OCI-LY3 (cell line): ENCODE measurements around the gene CHST1.

Experiments used
- H2AFZ ChIP-seq: fragments of 200-600, 300-600 bp; shearing (Covaris generic); 2 replicates; pipeline ENCODE4 v1.6.0; 2014; ENCODE audit warnings: antibody characterized with exemption, low read depth, low read length
- H3K27ac ChIP-seq: fragments of 200-600, 300-600 bp; sonication (generic); 2 replicates; pipeline ENCODE4 v1.5.1; 2014; ENCODE audit warnings: mild to moderate bottlenecking, low read length, moderate library complexity, mixed read lengths
- H3K27me3 ChIP-seq: fragments of 200-600, 300-600 bp; sonication (generic); 2 replicates; pipeline ENCODE4 v1.6.1; 2014; ENCODE audit warnings: low read depth, low read length, mixed read lengths
- H3K36me3 ChIP-seq: fragments of 200-600, 300-600 bp; sonication (generic); replicated peaks from 2 replicates; pipeline ENCODE3; 2014; ENCODE audit warnings: low read depth, low read length, mixed read lengths
- H3K4me1 ChIP-seq: fragments of 300-600, 200-600 bp; sonication (generic); 2 replicates; pipeline ENCODE4 v1.6.1; 2014; ENCODE audit warnings: low read length, mixed read lengths
- H3K4me2 ChIP-seq: fragments of 200-600, 300-600 bp; sonication (generic); 2 replicates; pipeline ENCODE4 v1.6.1; 2014; ENCODE audit warnings: low read length, mixed read lengths
- H3K4me3 ChIP-seq: fragments of 300-600, 200-600 bp; sonication (generic); 2 replicates; pipeline ENCODE4 v1.5.1; 2014; ENCODE audit warnings: antibody characterized with exemption, mild to moderate bottlenecking, low read length, moderate library complexity
- H3K79me2 ChIP-seq: fragments of 300-600, 200-600 bp; shearing (Covaris generic); 2 replicates; pipeline ENCODE4 v1.6.1; 2014; ENCODE audit warnings: mild to moderate bottlenecking, low read length, mixed read lengths
- H3K9ac ChIP-seq: fragments of 300-600, 200-600 bp; shearing (Covaris generic); 2 replicates; pipeline ENCODE4 v1.6.0; 2014; ENCODE audit warnings: mild to moderate bottlenecking, low read length, moderate library complexity
- H3K9me3 ChIP-seq: fragments of 200-600, 300-600 bp; shearing (Covaris generic); 2 replicates; pipeline ENCODE4 v1.6.1; 2014; ENCODE audit warnings: low read length, mixed read lengths; ENCODE audit not compliant: insufficient read depth
- H4K20me1 ChIP-seq: fragments of 200-600, 300-600 bp; sonication (generic); 2 replicates; pipeline ENCODE4 v1.6.1; 2016; ENCODE audit warnings: low read length, mixed read lengths; ENCODE audit not compliant: insufficient read depth
- EZH2phosphoT487 ChIP-seq: fragments of 200-600 bp; shearing (Covaris generic); IDR thresholded peaks from 2 replicates; pipeline ENCODE4 v1.6.1; 2018; ENCODE audit warnings: antibody characterized with exemption, mixed run types, low read depth
- TF ChIP-seq, protein P1 (sequence below): fragments of 200-600, 300-600 bp; sonication (generic); IDR thresholded peaks from 2 replicates; pipeline ENCODE4 v1.5.1; 2014; ENCODE audit warnings: antibody characterized with exemption, low read length, low read depth

The CHST1 gene

DNA sequence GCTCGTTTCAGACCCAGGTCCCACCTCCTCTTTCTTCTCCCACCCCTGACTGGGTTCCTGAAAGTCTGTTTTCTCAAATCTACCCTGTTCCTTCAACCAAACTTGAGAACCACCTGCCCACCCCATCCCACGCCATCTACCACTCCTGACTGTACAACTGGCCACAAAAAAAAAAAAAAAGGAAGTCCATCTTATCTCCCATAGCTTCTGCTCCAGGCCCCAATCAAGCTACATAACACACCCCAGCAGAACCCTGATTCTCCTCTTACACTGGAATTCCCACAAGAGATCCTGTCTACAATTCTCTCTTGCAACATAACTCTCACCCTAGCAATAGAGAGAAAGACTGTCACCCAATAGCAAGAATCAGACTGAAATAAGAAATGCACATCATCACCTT, 39.2 kb upstream of the CHST1 start:
- H3K4me1 ChIP-seq = no peaks in the 10 kb centered on the region
- H3K36me3 ChIP-seq = no peaks in the 10 kb centered on the region
- no peak overlapping the region for H3K4me2 ChIP-seq
- H3K27ac ChIP-seq = no peak overlapping the region
- no peaks in the 10 kb centered on the region for H3K79me2 ChIP-seq
- H2AFZ ChIP-seq = no peak overlapping the region
- H4K20me1 ChIP-seq = no peaks in the 10 kb centered on the region
- peaks cover 92% of the 10 kb centered on the region for H3K27me3 ChIP-seq
- H3K9me3 ChIP-seq = no peaks in the 10 kb centered on the region
- H3K9ac ChIP-seq = no peak overlapping the region
- TF ChIP-seq, protein P1, sequence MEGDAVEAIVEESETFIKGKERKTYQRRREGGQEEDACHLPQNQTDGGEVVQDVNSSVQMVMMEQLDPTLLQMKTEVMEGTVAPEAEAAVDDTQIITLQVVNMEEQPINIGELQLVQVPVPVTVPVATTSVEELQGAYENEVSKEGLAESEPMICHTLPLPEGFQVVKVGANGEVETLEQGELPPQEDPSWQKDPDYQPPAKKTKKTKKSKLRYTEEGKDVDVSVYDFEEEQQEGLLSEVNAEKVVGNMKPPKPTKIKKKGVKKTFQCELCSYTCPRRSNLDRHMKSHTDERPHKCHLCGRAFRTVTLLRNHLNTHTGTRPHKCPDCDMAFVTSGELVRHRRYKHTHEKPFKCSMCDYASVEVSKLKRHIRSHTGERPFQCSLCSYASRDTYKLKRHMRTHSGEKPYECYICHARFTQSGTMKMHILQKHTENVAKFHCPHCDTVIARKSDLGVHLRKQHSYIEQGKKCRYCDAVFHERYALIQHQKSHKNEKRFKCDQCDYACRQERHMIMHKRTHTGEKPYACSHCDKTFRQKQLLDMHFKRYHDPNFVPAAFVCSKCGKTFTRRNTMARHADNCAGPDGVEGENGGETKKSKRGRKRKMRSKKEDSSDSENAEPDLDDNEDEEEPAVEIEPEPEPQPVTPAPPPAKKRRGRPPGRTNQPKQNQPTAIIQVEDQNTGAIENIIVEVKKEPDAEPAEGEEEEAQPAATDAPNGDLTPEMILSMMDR = no peak
- TF ChIP-seq EZH2phosphoT487 = no peak
- no peak overlapping the region for H3K4me3 ChIP-seq

DNA sequence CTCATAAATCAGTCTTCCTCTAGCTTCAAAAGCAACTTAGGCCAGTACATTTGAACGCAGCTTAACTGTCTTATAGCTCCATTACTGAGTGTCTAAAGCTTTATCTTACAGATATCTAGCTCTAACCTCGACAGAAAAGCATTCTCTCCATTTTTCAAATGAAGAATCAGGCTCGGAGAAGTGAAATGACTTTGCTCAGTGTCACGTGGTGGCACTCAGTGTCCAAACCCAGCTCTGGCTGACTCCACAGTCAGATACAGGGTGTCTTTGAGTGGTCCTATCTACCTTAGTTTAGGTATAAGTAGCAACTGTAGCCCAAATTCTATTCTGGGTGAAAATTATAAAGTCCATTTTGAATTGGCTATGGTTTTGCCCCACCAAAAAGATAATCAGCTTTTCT, 38.7 kb upstream of the CHST1 start:
- Histone ChIP-seq H3K27ac (no peak overlapping the region), H3K4me1 (no peaks in the 10 kb centered on the region), H3K9me3 (no peaks in the 10 kb centered on the region), H3K79me2 (no peaks in the 10 kb centered on the region), H3K4me3 (no peak overlapping the region), H2AFZ (no peak overlapping the region), H4K20me1 (no peaks in the 10 kb centered on the region), H3K4me2 (no peak overlapping the region), H3K9ac (no peak overlapping the region), H3K27me3 (peaks cover 92% of the 10 kb centered on the region), H3K36me3 (no peaks in the 10 kb centered on the region)
- TF ChIP-seq, protein P1 = no peak
- TF ChIP-seq EZH2phosphoT487 = no peak

DNA sequence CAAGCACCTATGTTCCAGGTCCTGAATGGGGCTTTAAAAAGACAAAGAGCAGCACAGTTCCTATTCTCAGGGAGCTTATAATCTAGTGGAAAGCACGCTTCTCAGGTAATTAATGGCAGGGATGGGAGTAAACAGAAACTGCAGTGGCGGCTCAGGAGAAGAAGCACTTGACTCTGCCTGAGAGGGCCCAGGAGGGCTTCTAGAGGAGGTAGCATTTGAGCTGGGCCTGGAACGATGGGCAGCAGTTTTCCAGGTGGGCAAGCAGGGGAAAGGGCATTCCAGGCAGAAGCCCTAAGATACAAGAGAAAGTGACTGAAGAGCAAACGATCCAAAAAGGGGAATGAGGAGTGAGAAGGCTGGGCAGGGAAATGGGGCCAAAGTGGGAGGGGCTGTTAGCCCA, 37.1 kb upstream of the CHST1 start:
- no peak overlapping the region for H2AFZ ChIP-seq
- H3K9ac ChIP-seq = no peak overlapping the region
- TF ChIP-seq EZH2phosphoT487 = no peak
- no peaks in the 10 kb centered on the region for H3K4me1 ChIP-seq
- H3K36me3 ChIP-seq = no peaks in the 10 kb centered on the region
- H3K9me3 ChIP-seq = no peaks in the 10 kb centered on the region
- no peak overlapping the region for H3K4me2 ChIP-seq
- no peaks in the 10 kb centered on the region for H3K79me2 ChIP-seq
- peaks cover 80% of the 10 kb centered on the region for H3K27me3 ChIP-seq
- H3K4me3 ChIP-seq = no peak overlapping the region
- no peak overlapping the region for H3K27ac ChIP-seq
- H4K20me1 ChIP-seq = no peaks in the 10 kb centered on the region

DNA sequence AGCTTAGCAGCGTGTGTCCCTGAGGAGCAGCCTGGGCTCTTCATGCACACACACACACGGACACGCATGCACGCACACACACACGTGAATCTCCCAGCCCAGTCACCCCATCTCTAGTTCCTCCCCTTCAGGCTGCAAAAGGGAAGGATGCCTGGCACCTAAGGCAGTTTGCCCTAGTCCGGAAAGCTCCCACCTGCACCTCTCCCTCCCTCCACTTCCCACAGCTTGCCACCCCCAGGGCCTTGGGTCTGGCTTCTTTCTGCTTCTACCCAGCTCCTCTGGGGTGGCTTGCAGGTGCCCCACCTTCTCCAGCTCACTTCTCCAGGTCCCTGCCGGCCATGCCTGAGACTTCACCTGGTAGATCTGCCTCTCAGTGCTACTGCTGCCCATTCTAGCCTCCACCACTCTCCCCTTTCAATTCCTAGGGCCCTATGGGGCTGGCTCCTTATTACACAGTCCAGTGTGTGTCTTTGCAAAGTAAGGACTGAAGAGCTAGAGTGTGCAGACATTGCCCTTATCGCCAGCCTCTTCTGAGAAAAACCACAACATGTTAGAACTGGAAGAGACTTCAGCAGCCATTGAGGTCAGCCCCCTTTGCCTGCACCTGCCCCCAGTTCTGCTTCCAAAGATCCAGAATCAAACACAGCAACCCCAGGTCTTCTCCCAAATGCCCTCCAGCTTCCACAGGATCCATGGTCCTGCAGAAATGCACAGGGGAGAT, 33.5 kb upstream of the CHST1 start:
- Histone ChIP-seq H3K79me2 (no peaks in the 10 kb centered on the region), H3K27me3 (peaks cover 61% of the 10 kb centered on the region), H2AFZ (no peak overlapping the region), H3K27ac (no peak overlapping the region), H4K20me1 (no peaks in the 10 kb centered on the region), H3K9ac (no peak overlapping the region), H3K4me2 (no peak overlapping the region), H3K4me3 (no peak overlapping the region), H3K9me3 (no peaks in the 10 kb centered on the region), H3K36me3 (no peaks in the 10 kb centered on the region), H3K4me1 (no peaks in the 10 kb centered on the region)
- no peak for TF ChIP-seq EZH2phosphoT487

DNA sequence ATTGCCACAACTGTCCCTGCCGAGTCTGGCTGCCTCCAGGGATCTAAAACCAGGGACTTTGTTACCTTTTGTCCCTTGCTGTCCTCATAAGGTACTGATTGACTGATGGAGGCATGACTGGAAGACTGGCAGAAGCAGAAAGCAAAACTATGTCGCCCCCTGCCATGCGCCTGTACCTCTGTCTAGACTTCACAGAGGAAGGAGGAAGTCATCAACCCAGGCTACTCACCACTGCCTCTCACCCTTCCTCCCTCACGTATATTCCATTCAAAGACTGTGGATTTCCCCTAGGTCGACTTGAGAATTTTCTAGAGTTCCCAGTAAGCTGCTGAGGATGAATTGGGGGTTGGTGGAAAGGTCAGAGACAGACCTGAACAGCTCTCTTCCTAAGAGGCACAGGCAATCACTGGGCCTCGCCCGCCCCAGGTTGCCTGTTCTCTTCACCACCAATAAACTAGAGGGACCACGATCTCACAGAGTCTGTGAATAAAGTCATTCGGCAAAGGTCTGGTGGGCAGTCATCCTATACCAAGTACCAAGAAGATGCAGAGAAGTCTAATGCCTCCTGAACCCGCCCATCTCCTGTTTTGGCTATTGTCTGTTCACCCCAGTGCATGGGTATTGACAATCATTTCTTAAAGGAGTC, 27.5 kb upstream of the CHST1 start:
- no peaks in the 10 kb centered on the region for H3K79me2 ChIP-seq
- no peaks in the 10 kb centered on the region for H3K4me1 ChIP-seq
- no peaks in the 10 kb centered on the region for H3K9me3 ChIP-seq
- H2AFZ ChIP-seq = no peak overlapping the region
- no peak overlapping the region for H3K9ac ChIP-seq
- H3K4me2 ChIP-seq = no peak overlapping the region
- H3K27me3 ChIP-seq = peaks cover 44% of the 10 kb centered on the region
- no peaks in the 10 kb centered on the region for H4K20me1 ChIP-seq
- no peaks in the 10 kb centered on the region for H3K36me3 ChIP-seq
- no peak for TF ChIP-seq EZH2phosphoT487
- TF ChIP-seq, protein P1 = peak; percentile 22; the same call in 1 of the 2 replicates
- no peak overlapping the region for H3K27ac ChIP-seq
- H3K4me3 ChIP-seq = no peak overlapping the region
